ENCODE results near the gene EPAS1.
A peak's percentile ranks its signal among the peaks of the same experiment; 100 is the strongest.

The EPAS1 gene

DNA sequence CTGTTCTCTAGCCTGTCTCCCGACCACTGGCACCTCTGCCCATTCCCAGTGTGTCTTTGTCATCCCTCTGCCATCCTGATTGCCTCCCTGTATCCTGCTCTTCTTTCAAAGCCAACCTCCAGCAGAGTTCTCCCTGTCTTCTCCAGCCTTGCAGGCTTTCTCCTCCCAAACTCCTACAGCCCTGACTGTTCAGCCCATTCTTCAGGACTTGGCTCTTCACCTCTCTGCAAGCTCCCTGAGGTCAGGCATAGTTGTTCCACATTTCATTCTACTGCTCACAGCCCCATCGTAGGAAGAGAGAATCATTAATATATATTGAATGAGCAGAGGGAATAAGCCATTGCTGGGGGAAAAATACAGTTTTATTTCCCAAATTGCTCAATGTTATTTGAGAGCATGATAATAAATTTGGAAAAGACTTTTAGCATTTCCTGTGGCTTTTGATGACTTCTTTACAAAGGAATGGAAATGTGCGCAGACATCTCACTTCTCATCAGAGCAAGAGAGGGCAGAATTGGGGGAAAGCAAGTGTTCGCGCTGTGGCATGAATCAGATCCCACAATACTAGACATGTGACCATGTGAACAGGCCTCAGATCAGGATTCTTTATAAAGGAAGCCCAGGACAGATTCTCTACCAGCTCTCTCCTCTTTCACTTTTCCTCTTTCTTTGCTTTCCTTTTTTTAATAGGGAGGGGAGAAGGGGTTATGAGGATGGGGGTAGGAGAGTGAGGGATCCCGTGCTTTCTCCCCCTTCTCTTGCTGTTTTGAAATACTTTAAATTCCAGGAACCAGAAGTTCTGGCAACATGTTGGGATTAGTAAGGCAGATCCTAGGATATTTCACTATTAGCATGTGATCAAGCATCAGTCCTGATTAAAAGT is 37.4 kb downstream of the EPAS1 start:
- Histone ChIP-seq H3K9ac (ENCODE audit: low read length) (no peak overlapping the region), H3K4me1 (ENCODE audit: control insufficient read depth, insufficient read depth, low read length) (peaks cover 34% of the 10 kb centered on the region), H3K36me3 (ENCODE audit: control insufficient read depth, insufficient read depth, low read length) (no peaks in the 10 kb centered on the region), H3K27me3 (ENCODE audit: control insufficient read depth, insufficient read depth, low read length) (0 out of 2 replicates have a peak, but pooled peaks cover 3% of the 10 kb centered on the region), H3K27ac (ENCODE audit: low read depth, low read length) (no peak overlapping the region), H3K4me3 (ENCODE audit: low read depth, low read length) (no peak overlapping the region), H3K9me3 (ENCODE audit: control insufficient read depth, insufficient read depth, low read depth, low read length) (no peaks in the 10 kb centered on the region)

DNA sequence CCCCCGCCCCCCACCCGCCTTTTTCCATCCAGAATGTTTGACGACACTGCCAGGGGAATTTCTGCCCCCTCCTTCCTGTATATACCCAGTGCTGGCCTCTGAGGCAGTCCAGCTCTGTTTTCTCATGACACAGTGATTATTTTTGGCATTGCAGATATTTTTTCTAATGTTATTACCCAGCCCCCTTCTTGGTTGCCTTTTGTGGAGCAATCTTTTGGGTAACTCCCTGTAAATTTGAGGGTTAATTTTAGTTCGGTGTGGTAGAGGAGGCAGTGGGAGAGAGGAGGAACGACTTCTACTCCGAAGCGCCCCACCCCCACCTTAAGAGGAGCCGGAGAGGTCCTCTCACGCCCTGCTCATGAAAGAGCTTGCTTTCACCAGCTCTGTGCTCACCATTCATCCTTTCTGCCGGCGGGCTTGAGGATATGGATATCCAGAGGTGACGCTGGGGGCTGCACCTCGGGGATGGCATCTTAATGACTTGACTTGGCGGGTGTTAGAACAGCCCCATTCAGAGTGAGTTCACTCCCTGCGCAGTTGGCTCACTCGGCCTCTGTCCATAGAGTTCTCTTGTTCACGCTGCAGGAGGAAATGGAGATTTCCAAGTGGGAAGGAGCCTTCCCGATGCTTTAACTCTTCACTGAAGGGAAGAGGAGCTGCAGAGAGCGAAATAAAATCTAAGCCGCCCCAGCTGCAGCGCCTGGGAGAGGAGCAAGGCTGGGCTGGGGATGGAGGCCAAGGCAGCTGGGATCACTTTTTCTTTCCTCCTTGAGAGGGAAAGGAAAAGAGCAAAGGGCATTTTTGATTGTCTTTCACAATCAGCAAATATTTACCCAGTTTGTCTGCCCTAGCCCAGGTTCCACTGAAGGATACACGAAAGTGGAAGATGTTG is 38.4 kb downstream of the EPAS1 start:
- peak overlapping the region; percentile 23 for H3K4me3 ChIP-seq (ENCODE audit: low read depth, low read length)
- no peaks in the 10 kb centered on the region for H3K27me3 ChIP-seq (ENCODE audit: control insufficient read depth, insufficient read depth, low read length)
- H3K9me3 ChIP-seq (ENCODE audit: control insufficient read depth, insufficient read depth, low read depth, low read length) = no peaks in the 10 kb centered on the region
- H3K36me3 ChIP-seq (ENCODE audit: control insufficient read depth, insufficient read depth, low read length) = no peaks in the 10 kb centered on the region
- H3K27ac ChIP-seq (ENCODE audit: low read depth, low read length) = no peak overlapping the region
- H3K4me1 ChIP-seq (ENCODE audit: control insufficient read depth, insufficient read depth, low read length) = peaks cover 34% of the 10 kb centered on the region
- no peak overlapping the region for H3K9ac ChIP-seq (ENCODE audit: low read length)

DNA sequence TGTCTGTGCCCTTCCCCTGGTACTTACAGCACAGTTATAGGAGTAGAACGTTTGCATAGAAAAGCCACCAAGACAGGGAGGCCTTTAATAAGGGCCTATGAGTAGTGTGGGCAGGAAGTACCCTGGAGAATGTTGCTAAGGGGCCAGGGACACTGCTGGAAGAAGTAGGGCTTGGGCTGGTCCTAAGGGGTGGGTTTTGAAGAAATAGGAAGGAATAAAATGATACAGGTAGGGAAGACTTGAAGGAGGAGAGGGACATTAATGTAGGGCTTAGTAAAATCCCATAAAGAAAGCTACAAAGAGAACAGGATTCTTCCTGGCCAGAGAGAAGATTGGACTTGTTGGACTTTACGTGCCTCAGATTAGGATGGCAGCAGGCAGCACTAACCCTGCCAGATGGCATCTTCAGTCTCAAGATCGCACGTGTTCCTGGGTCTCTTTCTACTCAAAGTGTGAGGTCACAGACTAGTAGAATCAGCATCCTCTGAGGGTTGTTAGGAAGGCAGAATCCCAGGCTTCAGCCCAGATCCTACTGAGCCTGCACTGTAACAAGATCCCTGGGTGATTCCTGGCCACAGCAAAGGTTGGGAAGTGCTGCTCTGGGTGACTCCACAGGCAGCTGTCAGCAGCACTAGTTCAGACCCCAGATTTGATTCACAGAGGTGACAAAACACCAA is 39.2 kb downstream of the EPAS1 start:
- H3K4me1 ChIP-seq (ENCODE audit: control insufficient read depth, insufficient read depth, low read length) = peaks cover 32% of the 10 kb centered on the region
- H3K36me3 ChIP-seq (ENCODE audit: control insufficient read depth, insufficient read depth, low read length) = no peaks in the 10 kb centered on the region
- no peak overlapping the region for H3K4me3 ChIP-seq (ENCODE audit: low read depth, low read length)
- no peaks in the 10 kb centered on the region for H3K27me3 ChIP-seq (ENCODE audit: control insufficient read depth, insufficient read depth, low read length)
- H3K27ac ChIP-seq (ENCODE audit: low read depth, low read length) = no peak overlapping the region
- H3K9ac ChIP-seq (ENCODE audit: low read length) = no peak overlapping the region
- no peaks in the 10 kb centered on the region for H3K9me3 ChIP-seq (ENCODE audit: control insufficient read depth, insufficient read depth, low read depth, low read length)

DNA sequence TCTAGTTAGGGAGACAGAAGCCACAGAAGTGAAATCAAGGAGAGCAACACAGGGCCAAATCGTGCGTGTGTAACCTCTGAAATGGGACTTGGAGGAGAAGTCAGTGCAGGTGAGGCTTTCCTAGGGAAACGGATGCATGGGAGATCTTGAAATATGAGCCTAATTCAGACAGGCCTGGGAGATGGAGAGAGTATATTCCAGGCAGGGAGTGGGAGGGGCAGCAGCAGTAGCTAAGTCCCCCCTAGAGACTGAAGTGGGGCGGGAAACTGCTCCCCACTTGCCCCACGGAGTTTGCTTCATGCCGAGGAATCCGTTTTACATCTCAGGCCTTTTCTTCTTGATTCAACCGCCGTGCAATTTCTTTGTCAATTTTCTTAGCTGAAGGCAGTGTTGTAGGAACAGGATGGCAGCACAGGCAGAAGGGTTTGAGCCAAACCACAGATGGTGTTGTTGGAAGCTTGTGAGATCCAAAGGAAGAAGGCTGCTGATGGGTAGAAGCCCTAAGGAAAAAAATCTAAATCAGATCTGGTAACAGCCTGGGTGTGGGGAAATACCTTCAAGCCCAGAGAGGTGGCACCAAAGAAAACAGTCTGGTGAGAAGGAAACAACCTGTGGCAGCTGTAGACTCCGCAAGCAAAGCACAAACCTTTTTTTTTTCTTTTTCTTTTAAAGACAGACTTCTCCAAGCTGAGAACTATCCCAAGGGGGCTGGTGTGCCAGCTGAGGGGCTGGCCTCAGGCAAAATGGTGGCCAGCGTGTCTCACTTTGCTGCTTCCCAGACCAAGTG is 40.2 kb downstream of the EPAS1 start:
- no peaks in the 10 kb centered on the region for H3K9me3 ChIP-seq (ENCODE audit: control insufficient read depth, insufficient read depth, low read depth, low read length)
- no peak overlapping the region for H3K4me3 ChIP-seq (ENCODE audit: low read depth, low read length)
- H3K4me1 ChIP-seq (ENCODE audit: control insufficient read depth, insufficient read depth, low read length) = peaks cover 26% of the 10 kb centered on the region
- H3K9ac ChIP-seq (ENCODE audit: low read length) = no peak overlapping the region
- H3K36me3 ChIP-seq (ENCODE audit: control insufficient read depth, insufficient read depth, low read length) = no peaks in the 10 kb centered on the region
- no peak overlapping the region for H3K27ac ChIP-seq (ENCODE audit: low read depth, low read length)
- no peaks in the 10 kb centered on the region for H3K27me3 ChIP-seq (ENCODE audit: control insufficient read depth, insufficient read depth, low read length)

DNA sequence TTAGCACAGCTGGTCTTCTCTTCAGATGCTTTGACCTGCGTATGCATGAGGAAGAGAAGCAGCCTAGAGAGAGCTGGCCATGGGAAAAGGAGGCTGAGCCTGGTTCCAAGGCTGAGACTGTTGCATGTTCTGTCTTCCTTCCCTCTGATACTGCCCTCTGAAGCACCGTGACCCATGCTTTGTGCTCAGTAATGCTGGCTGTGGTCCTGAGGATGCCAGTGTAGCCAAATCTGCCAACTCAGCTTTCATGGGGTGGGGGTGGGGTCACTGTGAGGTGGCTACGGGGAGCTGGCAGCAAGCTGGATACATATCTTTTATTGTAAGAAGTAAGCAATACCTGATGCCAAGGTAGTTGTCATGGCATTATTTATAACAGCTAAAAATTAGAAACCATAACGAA is 41.5 kb downstream of the EPAS1 start:
- no peak overlapping the region for H3K27ac ChIP-seq (ENCODE audit: low read depth, low read length)
- peaks cover 26% of the 10 kb centered on the region for H3K4me1 ChIP-seq (ENCODE audit: control insufficient read depth, insufficient read depth, low read length)
- H3K9ac ChIP-seq (ENCODE audit: low read length) = no peak overlapping the region
- H3K36me3 ChIP-seq (ENCODE audit: control insufficient read depth, insufficient read depth, low read length) = no peaks in the 10 kb centered on the region
- H3K27me3 ChIP-seq (ENCODE audit: control insufficient read depth, insufficient read depth, low read length) = no peaks in the 10 kb centered on the region
- H3K4me3 ChIP-seq (ENCODE audit: low read depth, low read length) = no peak overlapping the region
- H3K9me3 ChIP-seq (ENCODE audit: control insufficient read depth, insufficient read depth, low read depth, low read length) = no peaks in the 10 kb centered on the region

DNA sequence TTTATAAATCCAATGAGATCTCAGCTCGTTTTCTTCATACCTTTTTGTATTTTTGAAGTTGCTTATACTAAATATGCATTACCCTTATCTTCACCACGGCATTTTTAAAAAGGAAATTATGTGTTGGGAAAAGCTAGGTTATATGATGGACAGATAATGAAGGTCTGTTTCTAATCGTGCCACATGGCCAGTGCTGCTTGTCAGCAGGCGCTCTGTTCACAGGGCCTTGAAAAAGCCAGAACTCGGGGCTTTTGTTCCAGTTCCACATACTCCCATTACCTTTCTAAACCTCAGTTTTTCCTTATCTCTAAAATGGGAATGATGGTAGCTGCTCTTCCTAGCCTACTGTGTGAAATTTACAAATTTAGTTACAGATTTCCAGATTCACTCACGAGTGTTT is 42.0 kb downstream of the EPAS1 start:
- H3K27ac ChIP-seq (ENCODE audit: low read depth, low read length) = no peak overlapping the region
- no peaks in the 10 kb centered on the region for H3K9me3 ChIP-seq (ENCODE audit: control insufficient read depth, insufficient read depth, low read depth, low read length)
- no peak overlapping the region for H3K9ac ChIP-seq (ENCODE audit: low read length)
- H3K36me3 ChIP-seq (ENCODE audit: control insufficient read depth, insufficient read depth, low read length) = no peaks in the 10 kb centered on the region
- H3K4me3 ChIP-seq (ENCODE audit: low read depth, low read length) = no peak overlapping the region
- H3K27me3 ChIP-seq (ENCODE audit: control insufficient read depth, insufficient read depth, low read length) = no peaks in the 10 kb centered on the region
- peaks cover 26% of the 10 kb centered on the region for H3K4me1 ChIP-seq (ENCODE audit: control insufficient read depth, insufficient read depth, low read length)

DNA sequence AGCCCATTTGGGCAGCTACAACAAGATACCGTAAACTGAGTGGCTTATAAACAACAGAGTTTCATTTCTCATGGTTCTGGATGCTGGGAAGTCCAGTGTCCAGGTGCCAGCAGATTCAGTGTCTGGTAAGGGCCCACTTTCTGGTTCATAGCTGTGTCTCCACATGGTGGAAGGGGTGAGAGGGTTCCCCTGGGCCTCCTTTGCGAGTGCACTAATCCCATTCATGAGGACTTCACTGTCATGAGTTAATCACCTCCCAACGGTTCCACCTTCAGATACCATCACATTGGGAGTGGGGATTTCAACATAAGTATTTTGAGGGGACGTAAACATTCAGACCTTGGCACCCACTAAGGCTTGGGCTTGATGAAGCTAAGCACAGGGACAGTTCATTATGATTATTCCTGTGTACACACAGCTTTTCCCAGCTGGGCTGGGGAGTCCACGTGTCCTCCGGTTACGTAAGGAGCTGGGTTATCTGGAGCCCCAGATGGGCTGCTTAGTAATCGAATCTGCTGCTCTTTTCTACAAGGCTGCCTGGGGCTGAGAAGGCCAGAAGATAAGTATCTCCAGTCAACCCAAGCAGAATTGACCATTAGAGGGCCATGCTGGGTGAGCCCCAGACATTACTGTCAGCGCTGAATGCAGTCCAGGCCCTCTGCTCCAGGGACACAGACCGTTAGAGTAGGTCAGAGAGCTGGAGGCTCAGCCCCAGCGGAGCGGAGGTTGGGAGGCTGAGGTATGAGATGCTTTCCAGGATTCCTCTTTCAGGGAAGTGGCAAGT is 42.7 kb downstream of the EPAS1 start:
- H3K9me3 ChIP-seq (ENCODE audit: control insufficient read depth, insufficient read depth, low read depth, low read length) = no peaks in the 10 kb centered on the region
- H3K4me3 ChIP-seq (ENCODE audit: low read depth, low read length) = no peak overlapping the region
- no peak overlapping the region for H3K9ac ChIP-seq (ENCODE audit: low read length)
- no peaks in the 10 kb centered on the region for H3K27me3 ChIP-seq (ENCODE audit: control insufficient read depth, insufficient read depth, low read length)
- H3K36me3 ChIP-seq (ENCODE audit: control insufficient read depth, insufficient read depth, low read length) = no peaks in the 10 kb centered on the region
- peaks cover 26% of the 10 kb centered on the region for H3K4me1 ChIP-seq (ENCODE audit: control insufficient read depth, insufficient read depth, low read length)
- H3K27ac ChIP-seq (ENCODE audit: low read depth, low read length) = no peak overlapping the region

DNA sequence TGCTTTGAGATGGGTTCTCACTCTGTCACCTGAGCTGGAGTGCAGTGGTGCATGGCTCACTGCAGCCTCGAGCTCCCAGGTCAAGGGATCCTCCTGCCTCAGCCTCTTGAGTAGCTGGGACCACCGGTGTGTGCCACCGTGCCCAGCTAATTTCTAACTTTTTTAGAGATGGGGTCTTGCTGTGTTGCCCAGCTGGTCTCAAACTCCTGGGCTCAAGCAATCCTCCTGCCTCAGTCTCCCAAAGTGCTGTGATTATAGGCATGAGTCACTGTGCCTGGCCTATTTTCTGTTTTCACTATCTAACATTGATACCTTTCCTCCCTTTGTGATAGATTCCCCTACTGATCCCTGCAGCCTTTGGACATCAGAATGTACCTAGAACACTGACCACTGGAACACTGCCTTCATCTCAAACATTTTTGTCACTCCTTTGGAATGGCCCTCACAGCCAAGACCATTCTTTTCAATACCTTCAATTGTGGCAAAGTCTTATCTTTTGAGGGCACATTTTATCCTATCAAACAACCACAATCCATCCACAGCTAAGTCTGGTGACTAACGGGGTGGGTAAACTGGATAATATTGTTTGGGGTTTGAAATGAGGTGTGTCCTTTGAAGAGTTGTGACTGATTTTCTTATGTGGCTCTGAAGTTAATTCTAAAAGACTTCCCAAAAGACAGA is 43.7 kb downstream of the EPAS1 start:
- Histone ChIP-seq H3K27ac (ENCODE audit: low read depth, low read length) (no peak overlapping the region), H3K9ac (ENCODE audit: low read length) (no peak overlapping the region), H3K4me3 (ENCODE audit: low read depth, low read length) (no peak overlapping the region), H3K9me3 (ENCODE audit: control insufficient read depth, insufficient read depth, low read depth, low read length) (no peaks in the 10 kb centered on the region), H3K4me1 (ENCODE audit: control insufficient read depth, insufficient read depth, low read length) (peaks cover 16% of the 10 kb centered on the region), H3K36me3 (ENCODE audit: control insufficient read depth, insufficient read depth, low read length) (no peaks in the 10 kb centered on the region), H3K27me3 (ENCODE audit: control insufficient read depth, insufficient read depth, low read length) (no peaks in the 10 kb centered on the region)

DNA sequence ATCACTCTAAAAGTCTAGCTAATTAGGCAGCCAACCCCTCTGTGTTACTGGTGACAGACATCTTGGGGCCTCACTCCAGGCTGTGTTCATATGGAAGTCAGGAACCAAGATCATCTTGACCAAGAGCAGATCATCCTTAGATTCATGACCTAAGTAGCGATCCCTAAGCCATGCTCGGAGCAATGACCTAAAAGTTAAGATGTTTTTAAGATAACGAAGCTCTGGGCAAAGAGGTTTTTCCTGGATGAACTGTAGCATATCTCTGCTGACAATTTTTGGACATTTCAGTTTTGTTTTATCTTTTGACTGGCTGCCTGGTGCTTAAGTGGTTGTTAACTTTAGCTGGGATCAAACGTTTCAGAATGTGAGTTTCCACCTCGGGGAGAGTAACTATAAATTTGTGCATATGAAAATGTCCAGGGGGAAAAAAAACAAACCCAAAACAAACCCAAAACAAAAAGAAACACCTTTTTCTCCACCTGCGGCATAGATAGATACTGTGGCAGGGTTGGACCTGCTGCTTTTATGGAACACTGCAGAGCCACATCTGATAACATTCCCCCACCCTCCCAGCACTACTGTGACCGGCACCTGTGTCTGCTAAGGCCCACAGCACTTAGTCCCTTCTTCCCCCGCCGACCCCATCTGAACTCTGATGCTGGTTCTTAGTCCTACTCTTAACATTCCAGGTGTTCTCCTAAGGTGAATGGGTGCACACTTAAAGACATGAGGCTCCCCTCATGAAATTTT is 45.5 kb downstream of the EPAS1 start:
- H3K9me3 ChIP-seq (ENCODE audit: control insufficient read depth, insufficient read depth, low read depth, low read length) = no peaks in the 10 kb centered on the region
- no peaks in the 10 kb centered on the region for H3K36me3 ChIP-seq (ENCODE audit: control insufficient read depth, insufficient read depth, low read length)
- no peak overlapping the region for H3K4me3 ChIP-seq (ENCODE audit: low read depth, low read length)
- H3K27ac ChIP-seq (ENCODE audit: low read depth, low read length) = no peak overlapping the region
- H3K9ac ChIP-seq (ENCODE audit: low read length) = no peak overlapping the region
- no peaks in the 10 kb centered on the region for H3K4me1 ChIP-seq (ENCODE audit: control insufficient read depth, insufficient read depth, low read length)
- H3K27me3 ChIP-seq (ENCODE audit: control insufficient read depth, insufficient read depth, low read length) = no peaks in the 10 kb centered on the region
